Measurements from ENCODE around the gene TPCN2.

Gene TPCN2

GRCh38 chr11:69180226-69180625, 131.5 kb downstream of the TPCN2 start:
- in situ Hi-C loops (cut with HindIII; ENCODE audit: low sequenced_read_pairs), result no loop called here
- DNase-seq (ENCODE audit: low read depth), result no peak
- TF ChIP-seq CTCF (IDR thresholded peaks at IDR 0.05; ENCODE audit: low read depth, low read length, missing control alignments), result no peak
- no peak overlapping the region for H3K4me3 ChIP-seq (ENCODE audit: low read depth, low read length)

DNA sequence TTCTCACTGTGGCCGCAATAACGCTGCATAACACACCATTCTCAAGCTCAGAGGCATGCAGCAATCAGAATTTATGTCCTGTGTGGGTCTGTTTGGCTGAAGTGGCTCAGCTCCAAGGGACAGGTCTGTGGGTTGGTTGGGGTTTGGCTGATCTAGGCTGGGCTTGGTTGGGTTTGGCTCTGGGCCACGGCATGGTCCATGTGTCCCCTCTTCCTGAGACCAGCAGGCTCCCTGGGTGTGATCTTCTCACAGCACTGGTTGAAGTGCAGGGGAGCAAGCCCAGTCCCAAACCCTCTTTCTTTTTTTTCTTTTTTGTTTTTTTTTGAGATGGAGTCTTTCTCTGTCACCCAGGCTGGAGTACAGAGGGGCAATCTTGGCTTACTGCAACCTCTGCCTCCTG, 132.0 kb downstream of the TPCN2 start:
- in situ Hi-C loops (cut with HindIII; ENCODE audit: low sequenced_read_pairs), result no loop called here

DNA sequence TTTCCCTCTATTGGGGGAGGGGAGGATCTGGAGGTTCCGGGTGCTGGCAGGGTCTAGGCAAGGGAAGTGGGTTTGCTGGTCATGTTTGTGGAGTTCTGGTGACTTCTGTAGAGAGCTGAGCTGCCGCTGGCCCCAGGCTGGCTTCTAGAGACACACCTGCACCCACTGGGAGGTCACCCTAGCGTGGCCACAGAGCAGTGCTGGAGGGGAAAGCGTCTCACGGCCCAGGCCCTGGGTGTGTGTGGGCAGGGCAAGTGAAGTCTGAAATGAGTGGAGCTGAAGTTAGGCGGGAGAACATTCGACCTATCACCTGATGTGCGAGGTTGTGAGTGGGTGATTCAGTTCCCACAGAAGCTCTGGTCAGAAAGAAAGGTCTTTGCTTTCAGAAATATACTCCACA, 134.9 kb downstream of the TPCN2 start:
- no peak overlapping the region for H3K4me3 ChIP-seq (ENCODE audit: low read depth, low read length)
- TF ChIP-seq CTCF (IDR thresholded peaks at IDR 0.05; ENCODE audit: low read depth, low read length, missing control alignments), result no peak
- no peak for DNase-seq (ENCODE audit: low read depth)
- in situ Hi-C loops (cut with HindIII; ENCODE audit: low sequenced_read_pairs), result no loop called here

More for the DNA sequence above, 132.0 kb downstream of the TPCN2 start:
- TF ChIP-seq CTCF (IDR thresholded peaks at IDR 0.05; ENCODE audit: low read depth, low read length, missing control alignments), result no peak
- DNase-seq (ENCODE audit: low read depth), result no peak
- H3K4me3 ChIP-seq (ENCODE audit: low read depth, low read length), result no peak overlapping the region
